HepG2 (cell line): ENCODE measurements around the gene ADPRM. TPM values are rescaled to one million over a fixed set of nuclear protein-coding genes. Genes with fewer than 3 reads are reported as not detected.

Experiments
- ATAC-seq: fragments of 200-7000 bp; cut with Tn5 transposase; 3 replicates; pipeline ENCODE4 v1.9.1; 2020; ENCODE audit warnings: mild to moderate bottlenecking, moderate library complexity
- BruUV-seq: library from RNA; stranded (reverse); fragments of 400-500 nt; replicated peaks from 2 replicates; lab custom pipeline; 2021; lab: Mats Ljungman, UMichigan
- CTCF ChIA-PET: fragments of 300-600 bp; formaldehyde crosslinking; extraction: SDS; loops from one replicate; lab custom pipeline; 2021; ENCODE audit warnings: low total read pairs, inconsistent platforms, low intra/inter-chr PET ratio; lab: Yijun Ruan, JAX
- POLR2A ChIA-PET: fragments of 350-600 bp; sonication (Branson Sonifier 250); formaldehyde crosslinking; loops from one replicate; lab custom pipeline; 2020; ENCODE audit warnings: antibody characterized with exemption, inconsistent platforms; lab: Yijun Ruan, JAX
- DNase-seq: peaks from one replicate; pipeline ENCODE4 v3.0.0-alpha.2; 2015; ENCODE audit warnings: low spot score
- FAIRE-seq: peaks from 3 replicates; lab custom pipeline; 2011; peaks lifted over from hg19 to GRCh38; lab: Jason Lieb, UNC
- H2AFZ ChIP-seq: one replicate; pipeline ENCODE4 v1.6.1; 2011; ENCODE audit warnings: low read length, inconsistent platforms
- H3K27ac ChIP-seq: fragments of 300-600 bp; 3 replicates; pipeline ENCODE4 v1.8.0; 2011; ENCODE audit warnings: mixed run types, mild to moderate bottlenecking, mixed read lengths, low read length, inconsistent platforms; ENCODE audit not compliant: insufficient read depth; ENCODE audit errors: extremely low read length
- H3K27me3 ChIP-seq, 2 experiments: fragments of 200-600 bp in 1 of 2; 2 replicates in 1 of 2; 3 replicates in 1 of 2; pipeline versions ENCODE4 v1.6.0 to v1.8.0; 2011; ENCODE audit warnings: low read length in 2 of 2, mild to moderate bottlenecking in 2 of 2, moderate library complexity in 2 of 2, inconsistent platforms in 1 of 2; ENCODE audit not compliant: insufficient read depth in 2 of 2, control insufficient read depth in 1 of 2
- H3K36me3 ChIP-seq, 2 experiments: fragments of 200-600 bp in 1 of 2; replicated peaks in 1 of 2; 2 replicates in 1 of 2; 3 replicates in 1 of 2; pipeline versions ENCODE4 v1.5.1 to v1.8.0; 2011; ENCODE audit warnings: low read length in 2 of 2, inconsistent platforms in 1 of 2; ENCODE audit not compliant: insufficient read depth in 2 of 2, control insufficient read depth in 1 of 2
- H3K4me1 ChIP-seq: 2 replicates; pipeline ENCODE4 v1.5.1; 2012; ENCODE audit warnings: low read length, inconsistent platforms; ENCODE audit not compliant: insufficient read depth
- H3K4me2 ChIP-seq: 2 replicates; pipeline ENCODE4 v1.6.0; 2011; ENCODE audit warnings: low read depth, low read length, inconsistent platforms
- H3K4me3 ChIP-seq, 3 experiments: fragments of 200-600 bp in 1 of 3; sonication (generic), shearing (Covaris generic) in 1 of 3; replicated peaks in 1 of 3; 2 replicates each; pipeline ENCODE4 v1.5.1; 2011 to 2016; ENCODE audit warnings: low read length in 3 of 3, inconsistent platforms in 2 of 3, low read depth in 2 of 3, mild to moderate bottlenecking in 2 of 3, control low read depth in 1 of 3, mixed read lengths in 1 of 3; ENCODE audit not compliant: insufficient read depth in 1 of 3
- H3K79me2 ChIP-seq: one replicate; pipeline ENCODE4 v1.6.1; 2011; ENCODE audit warnings: low read length, inconsistent platforms; ENCODE audit not compliant: insufficient read depth
- H3K9ac ChIP-seq: 2 replicates; pipeline ENCODE4 v1.6.0; 2011; ENCODE audit warnings: mild to moderate bottlenecking, low read depth, low read length, inconsistent platforms; ENCODE audit not compliant: insufficient read depth
- H3K9me3 ChIP-seq: 2 replicates; pipeline ENCODE4 v1.5.1; 2012; ENCODE audit warnings: mild to moderate bottlenecking, low read length
- H4K20me1 ChIP-seq: 2 replicates; pipeline ENCODE4 v1.6.0; 2011; ENCODE audit warnings: inconsistent platforms, mild to moderate bottlenecking, low read length, moderate library complexity; ENCODE audit not compliant: insufficient read depth
- ATM ChIP-seq: fragments of 450-650 bp; IDR thresholded peaks from 2 replicates; pipeline ENCODE4 v1.7.1; 2017; ENCODE audit warnings: mild to moderate bottlenecking, borderline replicate concordance
- CSRNP2 ChIP-seq: sonication (generic); formaldehyde crosslinking; conservative IDR thresholded peaks from 2 replicates; pipeline ENCODE4 v1.8.0; 2022; ENCODE audit warnings: low read depth, missing genetic modification reagents
- FIP1L1 ChIP-seq: fragments of 200-400 bp; formaldehyde crosslinking; IDR thresholded peaks from 2 replicates; pipeline ENCODE4 v1.6.1; 2018; ENCODE audit warnings: low read depth, mild to moderate bottlenecking, low read length, moderate library complexity, borderline replicate concordance; ENCODE audit not compliant: insufficient read depth
- HMG20A ChIP-seq: IDR thresholded peaks from 2 replicates; pipeline ENCODE4 v1.6.1; 2016; ENCODE audit warnings: borderline replicate concordance
- KLF16 ChIP-seq, 2 experiments: sonication (generic) in 1 of 2; formaldehyde crosslinking in 1 of 2; IDR thresholded peaks; 2 replicates each; pipeline versions ENCODE4 v1.6.1 to v1.8.0; 2016 to 2023; ENCODE audit warnings: missing genetic modification reagents in 2 of 2, missing compliant biosample characterization in 1 of 2
- MED8 ChIP-seq: sonication (generic); formaldehyde crosslinking; IDR thresholded peaks from 2 replicates; pipeline ENCODE4 v1.8.1; 2023; ENCODE audit warnings: mild to moderate bottlenecking, missing genetic modification reagents; ENCODE audit not compliant: insufficient replicate concordance
- MEIS2 ChIP-seq: sonication (generic); formaldehyde crosslinking; IDR thresholded peaks from 2 replicates; pipeline ENCODE4 v1.9.0; 2021; ENCODE audit warnings: mild to moderate bottlenecking, missing genetic modification reagents
- NCOA1 ChIP-seq: sonication (generic); formaldehyde crosslinking; IDR thresholded peaks from 2 replicates; pipeline ENCODE4 v1.9.0; 2021; ENCODE audit warnings: missing genetic modification reagents
- NCOA2 ChIP-seq: sonication (generic); formaldehyde crosslinking; IDR thresholded peaks from 2 replicates; pipeline ENCODE4 v1.8.0; 2022; ENCODE audit warnings: inconsistent platforms
- PLRG1 ChIP-seq: fragments of 450-650 bp; conservative IDR thresholded peaks from 2 replicates; pipeline ENCODE4 v1.6.1; 2016
- RCOR2 ChIP-seq: IDR thresholded peaks from 2 replicates; pipeline ENCODE4 v1.6.1; 2016; ENCODE audit warnings: missing biosample characterization, missing genetic modification reagents
- TSC22D2 ChIP-seq: sonication (generic); formaldehyde crosslinking; IDR thresholded peaks from 2 replicates; pipeline ENCODE4 v1.5.1; 2020; ENCODE audit warnings: missing genetic modification reagents, mild to moderate bottlenecking, borderline replicate concordance
- UBTF ChIP-seq: sonication (generic); formaldehyde crosslinking; IDR thresholded peaks from 2 replicates; pipeline ENCODE4 v1.4.0; 2020; ENCODE audit warnings: mild to moderate bottlenecking, missing genetic modification reagents
- ZNF280D ChIP-seq: sonication (generic); formaldehyde crosslinking; IDR thresholded peaks from 2 replicates; pipeline ENCODE4 v1.5.1; 2020; ENCODE audit warnings: mild to moderate bottlenecking, missing genetic modification reagents
- ZNF292 ChIP-seq: sonication (generic); formaldehyde crosslinking; IDR thresholded peaks from 2 replicates; pipeline ENCODE4 v1.8.1; 2022; ENCODE audit warnings: mild to moderate bottlenecking, low read depth, missing genetic modification reagents, borderline replicate concordance
- ZNF34 ChIP-seq: sonication (generic); formaldehyde crosslinking; IDR thresholded peaks from 2 replicates; pipeline ENCODE4 v1.4.0; 2020; ENCODE audit warnings: mild to moderate bottlenecking, missing genetic modification reagents, borderline replicate concordance
- WGBS: methylation state at CpG from one replicate; pipeline ENCODE4 v1.1.6; 2017; ENCODE audit warnings: low lambda C conversion rate; 5-methylcytosine and 5-hydroxymethylcytosine counted together
- in situ Hi-C: cut with HindIII; loops from 2 replicates; pipeline ENCODE4 v1.10.0; 2017; ENCODE audit warnings: low pct_unique_long_range_greater_than_20kb; ENCODE audit not compliant: extremely low pct_ligation_motif_present
- intact Hi-C: fragments of 100-400 bp; cut with micrococcal nuclease; formaldehyde crosslinking; loops from one replicate; pipeline ENCODE4 v1.10.0; 2022; ENCODE audit not compliant: unreplicated experiment
- polyA plus RNA-seq, 8 experiments: library from polyadenylated mRNA; depleted of rRNA in 3 of 8; stranded (reverse) in 7 of 8; unstranded in 1 of 8; fragments of >200 nt; fragmentation: Illumina TruSeq in 4 of 8; extraction: Trizol in 4 of 8; gene quantifications; 2 replicates each; pipeline versions ENCODE4 v1.2.1 to v1.2.3, GENCODE V29; 2011 to 2016; ENCODE audit warnings: low read depth in 4 of 8, missing spikeins in 1 of 8, mixed read lengths in 1 of 8; ENCODE audit not compliant: insufficient read depth in 1 of 8
- total RNA-seq, 5 experiments: library from RNA; depleted of rRNA; stranded (reverse); fragments of >200 nt; fragmentation: Illumina TruSeq; extraction: Trizol; gene quantifications; 2 replicates each; pipeline ENCODE4 v1.2.3, GENCODE V29; 2016; ENCODE audit warnings: low read depth in 1 of 5

ADPRM gene
- total and polyA plus RNA-seq, 2 of the 13 experiments (the other 11 are each of a cell fraction or from before 2014, with no cell fraction given): 5.6 to 10.8 TPM

GRCh38 chr17:10648381-10648780, 49.0 kb upstream of the ADPRM start (continued):
- no peak for TF ChIP-seq KLF16 (CRISPR knock-in tag; IDR thresholded peaks at IDR 0.05)
- no peak for TF ChIP-seq MEIS2 (CRISPR knock-in tag)
- TF ChIP-seq MED8 (CRISPR knock-in tag): no peak
- TF ChIP-seq ZNF280D (CRISPR knock-in tag): no peak
- TF ChIP-seq, all 625 proteins: peak for 0

- in situ Hi-C loops (loop anchor here (5.0 kb wide), 1 partner anchor 198 kb away; no protein-coding TSS in a partner anchor), intact Hi-C loops (no loop called here)
- ATAC-seq (no peak), FAIRE-seq (no peak), DNase-seq (no peak)
- Histone ChIP-seq H3K4me3 (no peak overlapping the region), H4K20me1 (no peaks in the 10 kb centered on the region), H3K79me2 (no peaks in the 10 kb centered on the region), H3K4me1 (no peaks in the 10 kb centered on the region), H3K9ac (no peak overlapping the region), H3K27me3 (no peaks in the 10 kb centered on the region), H3K4me2 (no peak overlapping the region), H3K9me3 (no peaks in the 10 kb centered on the region), H2AFZ (no peak overlapping the region), H3K36me3 (peaks cover 0 to 2% of the 10 kb centered on the region in 2 experiments; a peak in 2 of 5 replicates), H3K27ac (no peak overlapping the region)
- CTCF ChIA-PET: no interaction called here
- TF ChIP-seq TSC22D2 (CRISPR knock-in tag): no peak
- TF ChIP-seq FIP1L1: no peak
- no peak for TF ChIP-seq PLRG1
- TF ChIP-seq UBTF (CRISPR knock-in tag): no peak
- no peak for TF ChIP-seq ATM
- TF ChIP-seq NCOA2 (CRISPR knock-in tag): no peak
- no peak for TF ChIP-seq RCOR2 (CRISPR knock-in tag)
- no peak for TF ChIP-seq NCOA1 (CRISPR knock-in tag)
- no peak for TF ChIP-seq ZNF292 (CRISPR knock-in tag)
- TF ChIP-seq ZNF34 (CRISPR knock-in tag): no peak
- TF ChIP-seq CSRNP2 (CRISPR knock-in tag): no peak
- TF ChIP-seq HMG20A (CRISPR knock-in tag): no peak
- BruUV-seq: no TSS peak
- WGBS: 94% methylated on average over 3 of the region's 3 CpGs
- POLR2A ChIA-PET: no interaction called here
These were observed 48.4 kb upstream of the ADPRM start for GRCh38 chr17:10648956-10649355.
